H1 (cell line): Measurements from ENCODE around the gene VPS72. TPM values are rescaled to one million over a fixed set of nuclear protein-coding genes. Genes with fewer than 3 reads are reported as not detected.

Source experiments
- CTCF ChIA-PET: fragments of 300-600 bp; sonication (Branson Sonifier 250); formaldehyde crosslinking; loops from one replicate; lab custom pipeline; 2021; ENCODE audit not compliant: partially characterized antibody; lab: Charles Lee
- POLR2A ChIA-PET: fragments of 300-600 bp; sonication (Branson Sonifier 250); formaldehyde crosslinking; loops from one replicate; lab custom pipeline; 2021; ENCODE audit warnings: inconsistent platforms; ENCODE audit not compliant: partially characterized antibody; lab: Charles Lee
- DNase-seq, 2 experiments: peaks; one replicate each; pipeline versions ENCODE4 v3.0.0 to v3.0.0-alpha.2; 2010 to 2022; ENCODE audit warnings: low spot score in 2 of 2, low read depth in 1 of 2, mixed read lengths in 1 of 2
- FAIRE-seq: peaks from 2 replicates; lab custom pipeline; 2011; peaks lifted over from hg19 to GRCh38; lab: Jason Lieb, UNC
- H2AFZ ChIP-seq: 2 replicates; pipeline ENCODE4 v1.8.1; 2012; ENCODE audit warnings: low read length, inconsistent platforms
- H2AK5ac ChIP-seq: 2 replicates; pipeline ENCODE4 v1.6.1; 2013; ENCODE audit warnings: low read depth, low read length
- H2BK120ac ChIP-seq: replicated peaks from 2 replicates; pipeline ENCODE3; 2013; ENCODE audit warnings: low read depth, low read length, inconsistent platforms
- H2BK12ac ChIP-seq: 2 replicates; pipeline ENCODE4 v1.6.1; 2013; ENCODE audit warnings: low read depth, low read length
- H2BK15ac ChIP-seq: 2 replicates; pipeline ENCODE4 v1.6.1; 2013; ENCODE audit warnings: low read length
- H2BK20ac ChIP-seq: 2 replicates; pipeline ENCODE4 v1.6.1; 2013; ENCODE audit warnings: low read length
- H2BK5ac ChIP-seq: 2 replicates; pipeline ENCODE4 v1.6.1; 2013; ENCODE audit warnings: low read depth, low read length
- H3K14ac ChIP-seq: 2 replicates; pipeline ENCODE4 v1.6.1; 2013; ENCODE audit warnings: inconsistent platforms; ENCODE audit not compliant: insufficient read length
- H3K18ac ChIP-seq: 2 replicates; pipeline ENCODE4 v1.6.1; 2013; ENCODE audit warnings: low read length; ENCODE audit errors: extremely low read depth
- H3K23ac ChIP-seq: 2 replicates; pipeline ENCODE4 v1.6.1; 2013; ENCODE audit warnings: inconsistent platforms; ENCODE audit not compliant: insufficient read length
- H3K23me2 ChIP-seq: 2 replicates; pipeline ENCODE4 v1.6.1; 2013; ENCODE audit warnings: low read depth, low read length
- H3K27ac ChIP-seq: 2 replicates; pipeline ENCODE4 v1.6.1; 2011; ENCODE audit warnings: low read depth, low read length, inconsistent platforms
- H3K27me3 ChIP-seq, 4 experiments: replicated peaks in 1 of 4; 1 replicate in 1 of 4; 2 replicates in 3 of 4; pipeline versions ENCODE4 v1.6.1 to v1.8.1; 2011 to 2013; ENCODE audit warnings: low read length in 3 of 4, mild to moderate bottlenecking in 3 of 4, inconsistent platforms in 2 of 4, mixed read lengths in 2 of 4, moderate library complexity in 1 of 4; ENCODE audit not compliant: control insufficient read depth in 3 of 4, insufficient read depth in 3 of 4; ENCODE audit errors: extremely low read depth in 1 of 4
- H3K36me3 ChIP-seq, 4 experiments: 2 replicates each; pipeline versions ENCODE4 v1.6.1 to v1.8.1; 2011 to 2013; ENCODE audit warnings: mild to moderate bottlenecking in 4 of 4, low read length in 3 of 4, moderate library complexity in 2 of 4, control low read depth in 1 of 4, inconsistent platforms in 1 of 4; ENCODE audit not compliant: insufficient read depth in 4 of 4, control insufficient read depth in 2 of 4
- H3K4ac ChIP-seq: replicated peaks from 2 replicates; pipeline ENCODE3; 2013; ENCODE audit warnings: low read length, low read depth, mixed read lengths, inconsistent platforms; ENCODE audit not compliant: insufficient read length
- H3K4me1 ChIP-seq, 4 experiments: replicated peaks in 1 of 4; 1 replicate in 1 of 4; 2 replicates in 3 of 4; pipeline versions ENCODE4 v1.6.1 to v1.8.1; 2011 to 2013; ENCODE audit warnings: low read length in 3 of 4, inconsistent platforms in 2 of 4, mixed read lengths in 1 of 4; ENCODE audit not compliant: insufficient read depth in 4 of 4, control insufficient read depth in 3 of 4
- H3K4me2 ChIP-seq, 2 experiments: 2 replicates each; pipeline versions ENCODE4 v1.6.1 to v1.8.1; 2011 to 2013; ENCODE audit warnings: low read depth in 2 of 2, low read length in 2 of 2, control low read depth in 1 of 2, inconsistent platforms in 1 of 2, mild to moderate bottlenecking in 1 of 2; ENCODE audit not compliant: insufficient read depth in 1 of 2
- H3K4me3 ChIP-seq, 4 experiments: fragments of 200-600, 300-600 bp in 1 of 4; sonication (generic), shearing (Covaris generic), sonication (Bioruptor Twin) in 1 of 4; 2 replicates each; pipeline versions ENCODE4 v1.5.1 to v1.8.1; 2011 to 2016; ENCODE audit warnings: low read length in 4 of 4, low read depth in 3 of 4, control low read depth in 2 of 4, inconsistent platforms in 2 of 4, mild to moderate bottlenecking in 2 of 4, mixed read lengths in 1 of 4, moderate library complexity in 1 of 4; ENCODE audit not compliant: insufficient read depth in 2 of 4; ENCODE audit errors: extremely low read depth in 1 of 4
- H3K56ac ChIP-seq: replicated peaks from 2 replicates; pipeline ENCODE3; 2013; ENCODE audit warnings: low read depth, mild to moderate bottlenecking, mixed read lengths, low read length, inconsistent platforms; ENCODE audit not compliant: insufficient read length
- H3K79me1 ChIP-seq: 2 replicates; pipeline ENCODE4 v1.6.1; 2013; ENCODE audit warnings: low read depth, low read length, control low read depth
- H3K79me2 ChIP-seq, 2 experiments: 2 replicates each; pipeline versions ENCODE4 v1.6.1 to v1.8.1; 2012 to 2013; ENCODE audit warnings: low read length in 2 of 2, mild to moderate bottlenecking in 2 of 2, inconsistent platforms in 1 of 2; ENCODE audit not compliant: insufficient read depth in 2 of 2, control insufficient read depth in 1 of 2
- H3K9ac ChIP-seq, 4 experiments: replicated peaks in 1 of 4; 1 replicate in 1 of 4; 2 replicates in 3 of 4; pipeline versions ENCODE4 v1.6.1 to v1.8.1; 2011 to 2013; ENCODE audit warnings: low read depth in 3 of 4, low read length in 3 of 4, control low read depth in 2 of 4, mild to moderate bottlenecking in 2 of 4, moderate library complexity in 2 of 4, inconsistent platforms in 1 of 4; ENCODE audit errors: extremely low read depth in 1 of 4
- H3K9me3 ChIP-seq, 2 experiments: 2 replicates each; pipeline versions ENCODE4 v1.6.1 to v1.8.1; 2012 to 2013; ENCODE audit warnings: mild to moderate bottlenecking in 2 of 2, moderate library complexity in 2 of 2, control low read depth in 1 of 2, inconsistent platforms in 1 of 2, low read depth in 1 of 2, low read length in 1 of 2, mixed read lengths in 1 of 2; ENCODE audit not compliant: insufficient read depth in 2 of 2
- H4K20me1 ChIP-seq, 2 experiments: replicated peaks in 1 of 2; 2 replicates each; pipeline versions ENCODE3 to v1.8.1; 2011 to 2013; ENCODE audit warnings: inconsistent platforms in 2 of 2, low read length in 2 of 2, mild to moderate bottlenecking in 1 of 2; ENCODE audit not compliant: insufficient read depth in 2 of 2, control insufficient read depth in 1 of 2
- H4K5ac ChIP-seq: 2 replicates; pipeline ENCODE4 v1.6.1; 2013; ENCODE audit warnings: low read length, low read depth, mixed read lengths, inconsistent platforms; ENCODE audit not compliant: insufficient read length
- H4K8ac ChIP-seq: 2 replicates; pipeline ENCODE4 v1.8.0; 2013; ENCODE audit warnings: mild to moderate bottlenecking, moderate library complexity, low read length, inconsistent platforms; ENCODE audit not compliant: insufficient read depth; ENCODE audit errors: extremely low read depth
- H4K91ac ChIP-seq: replicated peaks from 2 replicates; pipeline ENCODE3; 2013; ENCODE audit warnings: low read length, mixed read lengths, inconsistent platforms; ENCODE audit not compliant: insufficient read length
- WGBS, 2 experiments: shearing (Covaris generic) in 1 of 2; methylation state at CpG; one replicate each; pipeline versions ENCODE4 v1.1.6 to v1.1.7; 2013 to 2015; ENCODE audit warnings: low lambda C conversion rate in 2 of 2, mixed read lengths in 2 of 2, inconsistent platforms in 1 of 2, low coverage in 1 of 2, missing lambda C conversion rate in 1 of 2; ENCODE audit not compliant: insufficient replicate concordance in 2 of 2, insufficient coverage in 1 of 2, insufficient read length in 1 of 2; ENCODE audit errors: extremely low coverage in 1 of 2, missing lambda C conversion rate in 1 of 2; 5-methylcytosine and 5-hydroxymethylcytosine counted together
- polyA plus RNA-seq, 7 experiments: library from polyadenylated mRNA; depleted of rRNA in 3 of 7; stranded (reverse) in 5 of 7; unstranded in 2 of 7; fragments of >200 nt in 5 of 7; fragments of 200-250 nt in 2 of 7; gene quantifications; 1 replicate in 5 of 7; 2 replicates in 1 of 7; 4 replicates in 1 of 7; pipeline versions ENCODE4 v1.2.1 to v1.2.3, GENCODE V29; 2011 to 2013; ENCODE audit warnings: missing spikeins in 2 of 7, mixed read lengths in 2 of 7
- total RNA-seq: library from RNA; stranded (reverse); fragmentation: NEBNext Ultra II Directional; extraction: Animal tissue kit (Norgen Biotek cat#: 25700); gene quantifications from 2 replicates; pipeline ENCODE4 v1.2.1, GENCODE V29; 2021
- TF ChIP-seq, protein P1 (sequence below), 3 experiments: IDR thresholded peaks; 1 replicate in 2 of 3; 2 replicates in 1 of 3; pipeline versions ENCODE4 v1.5.1 to v1.6.1; 2011; ENCODE audit warnings: low read length in 3 of 3, mild to moderate bottlenecking in 3 of 3, inconsistent platforms in 2 of 3, low read depth in 1 of 3, moderate library complexity in 1 of 3; ENCODE audit not compliant: insufficient read depth in 1 of 3; ENCODE audit errors: control extremely low read depth in 1 of 3
- TF ChIP-seq, protein P2 (sequence below): IDR thresholded peaks from 2 replicates; pipeline ENCODE4 v1.6.1; 2012; ENCODE audit warnings: low read length, inconsistent platforms

VPS72 gene
- total and polyA plus RNA-seq, 2 of the 8 experiments (the other 6 are each of a cell fraction or from before 2014, with no cell fraction given) = 86.6 to 121 TPM

DNA sequence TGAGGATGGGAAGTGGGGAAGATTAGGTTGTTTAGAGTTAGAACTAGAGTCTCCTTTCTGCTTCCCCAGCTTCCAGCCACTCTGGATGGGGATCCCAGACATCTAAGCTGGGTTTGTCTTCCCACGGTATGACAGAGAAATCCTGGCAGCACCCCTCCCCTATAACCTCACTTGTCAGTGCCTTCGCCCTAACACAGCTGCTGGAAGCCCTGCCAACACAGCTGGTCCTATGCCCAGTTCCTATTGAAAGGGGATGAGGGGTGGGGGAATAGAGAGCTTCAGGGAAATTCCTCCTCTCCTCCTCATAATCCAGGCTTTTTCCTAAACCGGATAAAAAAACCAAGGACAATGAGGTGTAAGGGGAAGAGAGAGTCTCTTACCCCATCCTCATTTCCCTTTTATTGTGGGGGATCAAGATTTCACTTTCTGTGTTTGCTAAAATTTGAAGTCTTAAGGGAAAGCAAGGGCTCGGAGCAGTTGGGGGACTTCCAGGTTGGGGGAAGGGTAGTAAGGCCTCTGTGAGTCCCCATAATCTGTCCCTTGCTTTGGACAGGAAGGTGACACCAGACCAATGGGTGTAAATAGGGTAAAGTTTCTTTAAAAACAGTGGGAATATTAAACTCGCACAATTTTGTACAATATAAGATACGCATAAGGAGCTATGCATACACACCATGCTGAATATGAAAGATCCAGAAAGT lies 14.8 kb downstream of the VPS72 start:
- Histone ChIP-seq H3K23me2 (no peaks in the 10 kb centered on the region), H4K91ac (no peak overlapping the region), H3K27ac (no peak overlapping the region), H2BK5ac (no peak overlapping the region), H3K23ac (no peak overlapping the region), H3K4ac (no peak overlapping the region), H2BK20ac (no peak overlapping the region), H3K4me3 (no peak overlapping the region), H2AFZ (no peak overlapping the region), H2BK15ac (no peak overlapping the region), H3K79me2 (no peaks in the 10 kb centered on the region), H3K18ac (no peak overlapping the region), H2BK120ac (no peak overlapping the region), H3K36me3 (peaks cover 6 to 47% (median 25%) of the 10 kb centered on the region in 4 experiments; a peak in 7 of 8 replicates), H3K9me3 (no peaks in the 10 kb centered on the region), H4K8ac (no peak overlapping the region), H2AK5ac (no peak overlapping the region), H3K14ac (no peak overlapping the region), H3K56ac (no peak overlapping the region), H3K4me2 (no peak overlapping the region), H3K27me3 (no peaks in the 10 kb centered on the region), H3K79me1 (no peaks in the 10 kb centered on the region), H3K4me1 (no peaks in the 10 kb centered on the region), H4K5ac (no peak overlapping the region), H4K20me1 (no peaks in the 10 kb centered on the region), H2BK12ac (no peak overlapping the region), H3K9ac (no peak overlapping the region)
- 90% methylated on average over 6 of the region's 6 CpGs; no CpG with 5 or more reads in 1 of the 2 experiments for WGBS, 2 experiments
- no peak for FAIRE-seq
- DNase-seq = no peak
- TF ChIP-seq, protein P1, sequence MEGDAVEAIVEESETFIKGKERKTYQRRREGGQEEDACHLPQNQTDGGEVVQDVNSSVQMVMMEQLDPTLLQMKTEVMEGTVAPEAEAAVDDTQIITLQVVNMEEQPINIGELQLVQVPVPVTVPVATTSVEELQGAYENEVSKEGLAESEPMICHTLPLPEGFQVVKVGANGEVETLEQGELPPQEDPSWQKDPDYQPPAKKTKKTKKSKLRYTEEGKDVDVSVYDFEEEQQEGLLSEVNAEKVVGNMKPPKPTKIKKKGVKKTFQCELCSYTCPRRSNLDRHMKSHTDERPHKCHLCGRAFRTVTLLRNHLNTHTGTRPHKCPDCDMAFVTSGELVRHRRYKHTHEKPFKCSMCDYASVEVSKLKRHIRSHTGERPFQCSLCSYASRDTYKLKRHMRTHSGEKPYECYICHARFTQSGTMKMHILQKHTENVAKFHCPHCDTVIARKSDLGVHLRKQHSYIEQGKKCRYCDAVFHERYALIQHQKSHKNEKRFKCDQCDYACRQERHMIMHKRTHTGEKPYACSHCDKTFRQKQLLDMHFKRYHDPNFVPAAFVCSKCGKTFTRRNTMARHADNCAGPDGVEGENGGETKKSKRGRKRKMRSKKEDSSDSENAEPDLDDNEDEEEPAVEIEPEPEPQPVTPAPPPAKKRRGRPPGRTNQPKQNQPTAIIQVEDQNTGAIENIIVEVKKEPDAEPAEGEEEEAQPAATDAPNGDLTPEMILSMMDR (IDR thresholded peaks at IDR 0.05; ENCODE audit: control extremely low read depth in 1 of 3, insufficient read depth in 1 of 3, low read depth in 1 of 3, low read length in 3 of 3) = no peak
- TF ChIP-seq, protein P2, sequence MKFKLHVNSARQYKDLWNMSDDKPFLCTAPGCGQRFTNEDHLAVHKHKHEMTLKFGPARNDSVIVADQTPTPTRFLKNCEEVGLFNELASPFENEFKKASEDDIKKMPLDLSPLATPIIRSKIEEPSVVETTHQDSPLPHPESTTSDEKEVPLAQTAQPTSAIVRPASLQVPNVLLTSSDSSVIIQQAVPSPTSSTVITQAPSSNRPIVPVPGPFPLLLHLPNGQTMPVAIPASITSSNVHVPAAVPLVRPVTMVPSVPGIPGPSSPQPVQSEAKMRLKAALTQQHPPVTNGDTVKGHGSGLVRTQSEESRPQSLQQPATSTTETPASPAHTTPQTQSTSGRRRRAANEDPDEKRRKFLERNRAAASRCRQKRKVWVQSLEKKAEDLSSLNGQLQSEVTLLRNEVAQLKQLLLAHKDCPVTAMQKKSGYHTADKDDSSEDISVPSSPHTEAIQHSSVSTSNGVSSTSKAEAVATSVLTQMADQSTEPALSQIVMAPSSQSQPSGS = no peak
- POLR2A ChIA-PET = interaction anchor here (1.0 to 1.8 kb wide), 3 partner anchors 9 to 224 kb away, joined by 3 to 9 read pairs (median 8); partner anchors contain the start of genes PSMB4, SCNM1 and VPS72
- CTCF ChIA-PET = interaction anchor here (0.7 to 3.1 kb wide), 20 partner anchors 8 to 366 kb away, joined by 3 to 16 read pairs (median 4); partner anchors contain the start of genes MLLT11, TNFAIP8L2 and VPS72
